GM21381 (cell line): Measurements from ENCODE around the gene GPR146.

Experiments used
- ATAC-seq: cut with Tn5 transposase; IDR thresholded peaks from one replicate; pipeline ENCODE4 v1.9.1; 2021; ENCODE audit warnings: mild to moderate bottlenecking, moderate library complexity; ENCODE audit not compliant: unreplicated experiment

GPR146 gene

GRCh38 chr7:1103789-1104515, 59.6 kb downstream of the GPR146 start:
- ATAC-seq: no peak

GRCh38 chr7:1104516-1105179, 60.3 kb downstream of the GPR146 start:
- ATAC-seq: no peak

DNA sequence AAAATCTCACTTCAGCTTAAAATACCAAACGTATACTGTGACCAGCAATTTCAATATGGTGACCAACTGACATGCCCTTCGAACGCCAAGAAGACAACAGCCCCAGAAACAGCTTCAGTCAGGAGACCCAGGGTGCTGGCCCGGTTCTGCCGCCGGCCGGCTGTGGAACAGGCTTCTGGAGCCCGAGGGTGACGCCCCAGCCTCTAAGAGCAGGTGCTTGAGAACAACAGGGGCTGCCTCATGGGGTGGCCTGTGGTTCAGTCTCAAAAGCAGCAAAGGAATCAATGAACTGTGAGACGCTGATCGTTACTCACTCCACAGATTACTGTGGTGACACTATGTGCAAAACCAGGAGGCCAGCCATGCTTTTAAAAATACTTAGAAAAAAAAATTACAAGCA, 60.8 kb downstream of the GPR146 start:
- ATAC-seq: peak; percentile 40

GRCh38 chr7:1106063-1106792, 61.9 kb downstream of the GPR146 start:
- no peak for ATAC-seq

- ATAC-seq: no peak
These were observed 62.6 kb downstream of the GPR146 start for GRCh38 chr7:1106793-1107421.

- no peak for ATAC-seq
These were observed 64.0 kb downstream of the GPR146 start for GRCh38 chr7:1108264-1108920.
